GM12864 (cell line): ENCODE results near the gene XRCC4.

ENCODE experiments used
- DNase-seq: peaks from one replicate; pipeline ENCODE4 v3.0.0-alpha.2; 2011; ENCODE audit warnings: low read depth
- H3K4me3 ChIP-seq: 2 replicates; pipeline ENCODE4 v1.5.1; 2011; ENCODE audit warnings: mild to moderate bottlenecking, low read depth, low read length, control low read depth
- CTCF ChIP-seq: IDR thresholded peaks from 2 replicates; pipeline ENCODE4 v1.5.1; 2011; ENCODE audit warnings: low read depth, mild to moderate bottlenecking, moderate library complexity, low read length, control low read depth, inconsistent platforms; ENCODE audit errors: missing control alignments

Gene XRCC4

GRCh38 chr5:83370957-83371356 lies 293.6 kb downstream of the XRCC4 start:
- no peak for DNase-seq
- TF ChIP-seq CTCF = no peak
- H3K4me3 ChIP-seq = no peak overlapping the region

- H3K4me3 ChIP-seq = no peak overlapping the region
- DNase-seq = no peak
- no peak for TF ChIP-seq CTCF
Measured at GRCh38 chr5:83371726-83372125, 294.4 kb downstream of the XRCC4 start.

GRCh38 chr5:83374547-83374946 lies 297.2 kb downstream of the XRCC4 start:
- no peak for TF ChIP-seq CTCF
- no peak overlapping the region for H3K4me3 ChIP-seq
- DNase-seq = no peak

- no peak for TF ChIP-seq CTCF
- no peak overlapping the region for H3K4me3 ChIP-seq
- DNase-seq = no peak
Measured at GRCh38 chr5:83375049-83375745, 297.9 kb downstream of the XRCC4 start.

- DNase-seq = no peak
- no peak overlapping the region for H3K4me3 ChIP-seq
- no peak for TF ChIP-seq CTCF
Measured at GRCh38 chr5:83376461-83376860, 299.1 kb downstream of the XRCC4 start.

- TF ChIP-seq CTCF = no peak
- H3K4me3 ChIP-seq = no peak overlapping the region
- DNase-seq = no peak
Measured at GRCh38 chr5:83377131-83377865, 300.0 kb downstream of the XRCC4 start.
